NCI-H2196 treated with DMSO at 0.1 percent for 48 hours (cell line): ENCODE results near the gene ZFPM1.

Experiments used
- DNase-seq: peaks from one replicate; lab custom pipeline; 2025; ENCODE audit not compliant: unreplicated experiment; lab: John Stamatoyannopoulos, UW

The ZFPM1 gene

DNA sequence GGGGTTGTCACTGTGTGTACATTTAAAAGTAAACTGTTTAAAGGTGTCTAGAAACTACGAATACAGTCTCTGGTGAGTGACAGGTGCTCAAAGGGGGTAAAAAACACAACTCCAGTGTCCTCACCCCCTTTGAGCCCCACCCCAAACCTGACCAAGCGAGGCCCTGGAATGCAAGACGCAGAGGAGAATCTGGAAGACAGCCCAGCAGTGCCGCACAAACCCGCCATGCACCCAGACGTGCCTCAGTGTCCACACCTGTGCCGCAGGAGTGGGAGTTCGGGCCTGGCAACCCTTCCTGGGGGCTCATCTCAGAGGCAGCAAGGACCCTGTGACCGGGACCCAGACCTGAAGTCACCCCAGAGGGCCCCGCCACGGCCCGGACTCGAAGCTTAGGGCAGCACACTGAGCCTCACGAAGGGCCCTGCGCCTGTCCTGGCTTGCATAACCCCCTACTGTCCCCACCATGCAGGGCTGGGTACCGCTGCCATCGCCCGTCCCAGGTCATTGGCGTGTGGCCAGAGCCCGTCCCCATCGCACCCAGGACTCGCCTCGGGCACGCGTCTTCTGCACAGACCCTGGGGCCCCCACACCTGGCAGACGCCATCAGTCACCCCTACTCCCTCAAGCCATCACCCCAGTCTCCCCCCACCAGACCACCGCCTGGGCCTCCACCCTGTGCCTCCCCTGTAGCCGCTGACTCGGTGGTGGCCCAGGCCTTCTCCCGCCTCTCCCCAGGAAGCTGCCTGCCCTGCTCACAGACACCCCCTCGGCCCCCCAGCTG lies 84.1 kb downstream of the ZFPM1 start:
- no peak for DNase-seq

DNA sequence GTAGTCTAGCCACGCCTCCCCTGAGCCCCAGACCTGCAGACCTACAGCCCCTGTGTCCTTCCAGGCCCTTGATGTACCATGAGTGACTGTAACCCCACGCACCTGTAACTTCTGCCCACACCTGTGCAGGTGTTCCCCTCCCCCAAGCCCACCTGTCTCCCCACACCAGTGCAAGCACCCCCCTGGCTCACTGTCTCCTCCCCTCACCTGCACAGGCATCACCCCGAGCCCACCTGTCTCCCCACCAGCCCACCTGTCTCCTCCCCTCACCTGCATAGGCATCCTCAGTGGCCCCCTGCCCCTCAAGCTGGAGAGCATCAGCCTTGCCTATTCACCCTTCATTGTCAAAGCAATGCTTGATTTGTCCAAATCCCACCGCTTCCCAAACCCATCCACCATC lies 84.8 kb downstream of the ZFPM1 start:
- no peak for DNase-seq

- no peak for DNase-seq
These were observed 85.4 kb downstream of the ZFPM1 start for GRCh38 chr16:88538366-88539060.

DNA sequence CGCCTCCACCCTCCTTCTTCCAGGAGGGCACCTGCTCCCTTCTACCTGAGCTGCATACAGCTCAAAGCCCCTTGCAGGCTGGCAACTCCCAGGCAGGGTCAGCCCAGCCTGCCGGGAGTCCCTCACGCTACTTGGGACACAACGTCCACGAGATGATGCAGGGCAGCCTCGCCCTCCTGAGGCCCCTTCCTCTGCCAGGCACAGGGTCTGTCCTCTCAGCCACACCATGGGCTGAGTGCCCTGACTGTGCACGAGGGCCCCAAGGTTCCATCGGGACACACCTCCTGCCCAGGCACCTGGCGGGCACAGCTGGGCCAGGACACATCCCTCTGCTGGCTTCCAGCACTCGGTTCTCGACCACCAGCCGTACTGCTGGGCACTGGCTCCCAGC lies 86.2 kb downstream of the ZFPM1 start:
- no peak for DNase-seq

GRCh38 chr16:88539652-88540345 lies 86.7 kb downstream of the ZFPM1 start:
- DNase-seq: no peak

DNA sequence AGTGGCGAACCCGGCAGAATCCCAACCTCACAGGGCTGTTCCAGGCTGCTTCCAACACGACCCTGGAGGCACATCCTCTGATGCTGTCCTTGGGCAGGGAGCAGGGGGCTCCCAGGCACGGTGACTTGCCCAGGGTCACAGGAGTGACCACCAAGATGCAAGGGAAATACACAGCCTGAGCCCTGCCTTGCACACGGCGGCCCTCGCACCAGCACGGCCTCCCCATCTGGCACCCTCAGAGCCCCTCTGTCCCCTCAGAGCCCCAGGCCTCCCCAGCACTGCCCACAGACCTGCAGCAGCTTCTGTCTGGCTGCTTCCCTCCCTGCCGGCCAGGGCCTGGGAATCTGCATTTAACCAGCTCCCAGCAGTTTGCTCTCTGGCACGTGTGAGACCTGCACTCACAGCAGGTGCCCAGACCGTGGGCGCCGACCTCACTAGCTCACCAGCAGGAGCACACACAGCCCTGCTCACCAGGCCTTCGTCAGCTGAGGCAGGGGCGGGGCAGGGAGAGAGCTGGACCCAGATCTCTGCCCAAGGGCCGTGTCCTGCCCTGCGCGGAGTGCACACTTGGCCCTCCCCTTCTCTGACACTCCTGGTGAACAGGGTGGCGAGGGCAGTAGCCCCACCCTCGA lies 87.4 kb downstream of the ZFPM1 start:
- no peak for DNase-seq

- DNase-seq: no peak
These were observed 88.9 kb downstream of the ZFPM1 start for GRCh38 chr16:88541831-88542616.

DNA sequence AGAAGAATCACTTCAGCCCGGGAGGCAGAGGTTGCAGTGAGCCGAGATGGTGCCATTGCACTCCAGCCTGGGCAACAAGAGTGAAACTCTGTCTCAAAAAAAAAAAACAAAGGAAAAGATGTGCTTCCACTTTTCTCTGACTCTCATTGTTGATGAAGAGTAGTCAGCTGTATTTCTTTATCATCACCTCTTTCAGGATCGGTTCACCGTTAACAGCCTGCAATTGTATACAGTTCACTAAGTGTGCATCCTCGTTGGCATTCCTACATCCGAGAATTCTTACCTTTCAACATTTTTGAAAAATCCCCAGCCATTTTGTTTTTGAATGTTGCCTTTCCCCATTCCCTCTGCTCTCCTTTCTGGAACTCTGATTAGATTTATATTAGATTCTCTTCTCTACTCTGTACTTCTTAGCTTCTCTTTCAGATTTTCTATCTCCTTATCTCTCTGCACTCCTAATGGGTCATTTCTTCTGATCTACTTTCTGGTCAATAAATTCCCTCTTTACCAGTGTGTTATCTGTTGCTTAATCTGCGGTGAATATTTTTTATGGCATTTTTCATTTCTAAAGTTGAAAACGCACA lies 90.2 kb downstream of the ZFPM1 start:
- DNase-seq: no peak

DNA sequence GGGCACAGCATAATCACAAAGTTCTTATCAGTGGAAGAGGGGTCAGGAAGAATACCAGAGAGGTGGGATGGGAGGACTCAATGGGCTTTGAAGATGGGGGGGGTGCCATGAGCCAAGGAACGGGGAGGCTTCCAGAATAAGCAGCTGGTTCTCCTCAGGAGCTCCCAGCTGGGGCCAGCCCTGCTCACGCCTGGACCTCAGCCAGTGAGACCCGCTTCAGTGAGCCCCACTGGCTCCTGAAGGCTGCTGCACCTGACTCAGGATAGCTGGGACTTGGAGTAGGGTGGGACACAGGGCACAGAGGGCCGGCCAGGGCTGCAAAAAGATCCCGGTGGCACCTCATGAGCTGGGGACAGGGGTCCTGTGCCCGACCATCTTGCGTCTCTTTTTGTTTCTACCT lies 92.7 kb downstream of the ZFPM1 start:
- no peak for DNase-seq

DNA sequence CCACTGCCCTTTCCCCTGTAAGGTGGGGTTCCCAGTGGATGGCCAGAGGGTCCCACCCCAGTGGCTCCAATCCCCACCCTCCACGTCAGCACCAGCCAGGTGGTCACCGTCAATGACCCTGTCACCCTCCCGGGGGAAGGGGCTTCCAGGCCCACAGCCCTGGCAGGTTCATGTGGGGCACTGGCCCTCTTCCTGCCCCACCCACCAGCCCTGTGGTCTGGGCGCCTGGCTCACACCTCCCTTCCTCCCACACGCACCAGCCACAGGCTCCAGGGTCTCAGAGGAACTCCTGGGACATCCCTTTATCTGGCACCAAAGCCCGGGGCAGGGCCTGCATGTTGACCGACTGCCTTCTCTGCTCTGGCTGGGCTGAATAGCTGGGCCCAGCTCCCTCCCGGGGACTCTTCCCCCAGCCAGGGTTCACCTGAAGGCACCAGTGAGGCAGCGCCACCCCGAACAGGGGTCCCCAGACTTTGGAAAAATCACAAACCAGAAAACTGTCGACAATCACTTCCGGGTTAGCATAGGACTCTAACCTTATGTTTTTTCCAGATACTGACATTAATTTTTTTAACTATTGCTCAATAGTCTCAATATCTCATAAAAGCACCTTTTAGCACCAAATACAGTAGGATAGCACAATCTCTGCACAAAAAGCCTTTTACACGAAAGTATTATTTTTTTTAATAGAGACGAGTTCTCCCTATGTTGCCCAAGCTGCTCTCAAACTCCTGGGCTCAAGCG lies 95.2 kb downstream of the ZFPM1 start:
- DNase-seq: no peak

- no peak for DNase-seq
These were observed 95.9 kb downstream of the ZFPM1 start for GRCh38 chr16:88548985-88549384.

GRCh38 chr16:88549671-88550245 lies 96.7 kb downstream of the ZFPM1 start:
- no peak for DNase-seq

DNA sequence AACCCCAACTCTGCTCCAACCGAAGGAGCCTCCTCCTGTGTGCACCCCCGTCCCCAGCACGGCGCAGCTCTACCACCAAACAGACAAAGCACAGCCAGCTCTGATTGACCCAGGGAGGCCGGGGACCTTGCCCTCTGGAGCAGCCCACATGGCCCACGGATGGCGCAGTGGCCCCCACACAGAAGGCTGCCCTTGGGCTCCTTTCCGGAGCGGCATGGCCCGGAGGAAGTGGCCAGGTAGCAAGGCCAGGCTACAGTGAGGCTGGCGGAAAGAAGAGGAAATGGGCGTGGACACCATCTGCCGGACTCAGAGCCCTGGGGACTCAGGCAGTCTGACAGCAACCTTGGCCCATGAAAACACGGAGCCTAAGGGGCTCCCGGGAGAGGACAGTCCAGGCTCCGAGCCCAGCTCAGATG lies 97.2 kb downstream of the ZFPM1 start:
- no peak for DNase-seq

GRCh38 chr16:88552166-88552565 lies 99.1 kb downstream of the ZFPM1 start:
- no peak for DNase-seq

GRCh38 chr16:88552815-88553214 lies 99.7 kb downstream of the ZFPM1 start:
- no peak for DNase-seq

- DNase-seq: no peak
These were observed 100.7 kb downstream of the ZFPM1 start for GRCh38 chr16:88553739-88554138.

- no peak for DNase-seq
These were observed 101.7 kb downstream of the ZFPM1 start for GRCh38 chr16:88554711-88555264.

DNA sequence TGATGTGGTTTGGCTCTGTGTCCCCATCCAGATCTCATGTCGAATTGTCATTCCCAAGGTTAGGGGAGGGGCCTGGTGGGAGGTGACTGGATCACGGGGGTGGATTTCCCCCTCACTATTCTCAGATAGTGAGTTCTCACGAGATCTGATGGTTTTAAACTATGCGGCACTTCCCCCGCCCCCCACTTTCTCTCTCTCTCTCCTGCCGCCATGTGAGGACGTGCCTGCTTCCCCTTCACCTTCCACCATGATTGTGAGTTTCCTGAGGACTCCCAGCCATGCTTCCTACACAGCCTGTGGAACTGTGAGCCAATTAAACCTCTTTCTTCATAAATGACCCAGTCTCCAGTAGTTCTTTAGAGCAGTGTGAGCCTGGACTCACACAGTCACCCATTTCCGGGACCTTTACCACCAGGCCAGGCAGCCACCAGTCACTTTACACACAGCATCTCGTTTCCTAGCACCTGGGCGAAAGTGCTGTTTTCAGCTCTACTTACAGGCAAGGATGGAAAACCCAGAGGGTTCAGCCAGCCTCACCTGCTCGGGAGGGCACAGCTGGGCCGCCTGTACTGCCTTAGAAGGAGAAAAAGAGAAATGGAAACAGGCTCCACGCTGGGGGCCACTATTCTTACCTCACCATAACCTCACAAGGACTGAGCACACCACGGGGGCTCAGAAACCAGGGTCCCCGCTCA lies 103.4 kb downstream of the ZFPM1 start:
- no peak for DNase-seq
